DOHH2 (cell line): ENCODE results near the gene RCOR2.

ENCODE experiments used
- H3F3A ChIP-seq: fragments of 200-600 bp; sonication (generic), shearing (Covaris generic); 2 replicates; pipeline ENCODE4 v1.6.0; 2016; ENCODE audit warnings: antibody characterized with exemption, mild to moderate bottlenecking; ENCODE audit not compliant: control insufficient read depth, insufficient read depth
- H3K27ac ChIP-seq: fragments of 200-600 bp; sonication (generic); 2 replicates; pipeline ENCODE4 v1.5.1; 2014; ENCODE audit warnings: low read depth, mild to moderate bottlenecking, low read length, moderate library complexity
- H3K27me3 ChIP-seq: fragments of 200-600 bp; sonication (generic); 2 replicates; pipeline ENCODE4 v1.6.1; 2014; ENCODE audit warnings: mild to moderate bottlenecking, low read length, mixed read lengths; ENCODE audit not compliant: control insufficient read depth
- H3K36me3 ChIP-seq: fragments of 200-600 bp; sonication (generic); 2 replicates; pipeline ENCODE4 v1.6.1; 2014; ENCODE audit warnings: mild to moderate bottlenecking, low read length, moderate library complexity, mixed read lengths; ENCODE audit not compliant: control insufficient read depth
- H3K4me1 ChIP-seq: fragments of 200-600 bp; sonication (generic); 2 replicates; pipeline ENCODE4 v1.6.1; 2014; ENCODE audit warnings: mild to moderate bottlenecking, low read length, mixed read lengths; ENCODE audit not compliant: control insufficient read depth
- H3K4me2 ChIP-seq: fragments of 200-600 bp; sonication (generic); 2 replicates; pipeline ENCODE4 v1.6.0; 2014; ENCODE audit warnings: mild to moderate bottlenecking, low read length, moderate library complexity
- H3K4me3 ChIP-seq: fragments of 200-600 bp; sonication (generic); 2 replicates; pipeline ENCODE4 v1.5.1; 2014; ENCODE audit warnings: mild to moderate bottlenecking, low read length, mixed read lengths
- H3K79me2 ChIP-seq: fragments of 200-600 bp; sonication (generic); 2 replicates; pipeline ENCODE4 v1.6.1; 2014; ENCODE audit warnings: mild to moderate bottlenecking, low read length, mixed read lengths; ENCODE audit not compliant: control insufficient read depth
- H3K9me2 ChIP-seq: fragments of 200-600 bp; sonication (generic); replicated peaks from 2 replicates; pipeline ENCODE4 v1.6.1; 2014; ENCODE audit warnings: mild to moderate bottlenecking, low read length, mixed read lengths; ENCODE audit not compliant: control insufficient read depth
- H3K9me3 ChIP-seq: fragments of 200-600 bp; sonication (generic); 2 replicates; pipeline ENCODE4 v1.6.1; 2014; ENCODE audit warnings: antibody characterized with exemption, low read length, mixed read lengths; ENCODE audit not compliant: control insufficient read depth, insufficient read depth
- H4K20me1 ChIP-seq: fragments of 200-600 bp; sonication (generic); 2 replicates; pipeline ENCODE4 v1.6.0; 2014; ENCODE audit warnings: low read depth, mild to moderate bottlenecking, antibody characterized with exemption, low read length, moderate library complexity; ENCODE audit not compliant: control insufficient read depth, insufficient read depth
- CTCF ChIP-seq: fragments of 200-600 bp; sonication (generic); IDR thresholded peaks from one replicate; pipeline ENCODE4 v1.5.1; 2014; ENCODE audit warnings: antibody characterized with exemption, mild to moderate bottlenecking, low read depth, low read length; ENCODE audit not compliant: poor library complexity, severe bottlenecking
- EZH2phosphoT487 ChIP-seq: fragments of 200-600 bp; sonication (generic); IDR thresholded peaks from 2 replicates; pipeline ENCODE4 v1.6.1; 2017; ENCODE audit warnings: borderline replicate concordance, mild to moderate bottlenecking, antibody characterized with exemption, low read length, moderate library complexity, mixed read lengths

RCOR2 gene

GRCh38 chr11:63869683-63870082, 47.3 kb downstream of the RCOR2 start:
- peaks cover 11% of the 10 kb centered on the region for H3F3A ChIP-seq
- no peaks in the 10 kb centered on the region for H3K27me3 ChIP-seq
- peaks cover 25% of the 10 kb centered on the region for H3K4me1 ChIP-seq
- peaks cover 54% of the 10 kb centered on the region for H3K36me3 ChIP-seq
- H3K9me3 ChIP-seq: peaks cover 3% of the 10 kb centered on the region; the same call in 1 of the 2 replicates
- H3K9me2 ChIP-seq: no peaks in the 10 kb centered on the region
- no peak for TF ChIP-seq CTCF
- no peak for TF ChIP-seq EZH2phosphoT487
- H3K4me3 ChIP-seq: no peak overlapping the region
- H3K79me2 ChIP-seq: peaks cover 97% of the 10 kb centered on the region
- H4K20me1 ChIP-seq: peaks cover 18% of the 10 kb centered on the region; the same call in 1 of the 2 replicates
- no peak overlapping the region for H3K4me2 ChIP-seq
- H3K27ac ChIP-seq: no peak overlapping the region

- TF ChIP-seq EZH2phosphoT487: no peak
- no peak for TF ChIP-seq CTCF
- H3K4me2 ChIP-seq: no peak overlapping the region
- no peak overlapping the region for H3K27ac ChIP-seq
- no peaks in the 10 kb centered on the region for H3K27me3 ChIP-seq
- H3K4me3 ChIP-seq: no peak overlapping the region
- peaks cover 14% of the 10 kb centered on the region; the same call in 1 of the 2 replicates for H4K20me1 ChIP-seq
- H3K9me3 ChIP-seq: peaks cover 3% of the 10 kb centered on the region; the same call in 1 of the 2 replicates
- H3K9me2 ChIP-seq: no peaks in the 10 kb centered on the region
- H3F3A ChIP-seq: peaks cover 11% of the 10 kb centered on the region
- H3K36me3 ChIP-seq: peaks cover 50% of the 10 kb centered on the region
- H3K79me2 ChIP-seq: peaks cover 95% of the 10 kb centered on the region
- peaks cover 25% of the 10 kb centered on the region for H3K4me1 ChIP-seq
Measured at GRCh38 chr11:63869171-63869591, 47.8 kb downstream of the RCOR2 start.

GRCh38 chr11:63868399-63869064, 48.4 kb downstream of the RCOR2 start:
- Histone ChIP-seq H3K4me1 (peaks cover 25% of the 10 kb centered on the region), H3K27ac (no peak overlapping the region), H3K79me2 (peaks cover 90% of the 10 kb centered on the region), H4K20me1 (peaks cover 14% of the 10 kb centered on the region; the same call in 1 of the 2 replicates), H3K9me3 (peaks cover 3% of the 10 kb centered on the region; the same call in 1 of the 2 replicates), H3K4me3 (no peak overlapping the region), H3K4me2 (no peak overlapping the region), H3K27me3 (no peaks in the 10 kb centered on the region), H3F3A (peaks cover 11% of the 10 kb centered on the region), H3K36me3 (peaks cover 50% of the 10 kb centered on the region), H3K9me2 (no peaks in the 10 kb centered on the region)
- TF ChIP-seq EZH2phosphoT487: no peak
- no peak for TF ChIP-seq CTCF
